Superior temporal gyrus (tissue), 1 donor: ENCODE measurements around the gene GOLT1B.

ENCODE experiments used
- DNase-seq: peaks from one replicate; pipeline ENCODE4 v3.0.0-alpha.2; 2016; ENCODE audit errors: extremely low spot score

The GOLT1B gene

GRCh38 chr12:21566223-21566906 lies 64.8 kb downstream of the GOLT1B start:
- no peak for DNase-seq

- DNase-seq = no peak
Measured at GRCh38 chr12:21566907-21567394, 65.4 kb downstream of the GOLT1B start.
